Parathyroid adenoma (tissue), 2 donors: Measurements from ENCODE around the gene SUV39H1.
"Not testable (repeated sequence)": the region's sequence is repeated elsewhere in the genome, so short reads cannot be mapped to it uniquely, and the experiment has no call there.

Experiments
- H2AFZ ChIP-seq: fragments of 300-600 bp; sonication (generic); one replicate; pipeline ENCODE4 v1.7.0; 2017; ENCODE audit warnings: antibody characterized with exemption, mild to moderate bottlenecking
- H3K27ac ChIP-seq: fragments of 300-600 bp; sonication (generic); one replicate; pipeline ENCODE4 v1.7.0; 2017
- H3K27me3 ChIP-seq: fragments of 300-600 bp; sonication (generic); one replicate; pipeline ENCODE4 v1.7.0; 2017; ENCODE audit warnings: low read length; ENCODE audit not compliant: control insufficient read depth, insufficient read depth
- H3K36me3 ChIP-seq: fragments of 300-600 bp; sonication (generic); one replicate; pipeline ENCODE4 v1.7.0; 2017; ENCODE audit warnings: low read length; ENCODE audit not compliant: control insufficient read depth, insufficient read depth
- H3K4me1 ChIP-seq: fragments of 300-600 bp; sonication (generic); one replicate; pipeline ENCODE4 v1.7.0; 2017; ENCODE audit warnings: control low read depth
- H3K4me2 ChIP-seq: fragments of 300-600 bp; sonication (generic); one replicate; pipeline ENCODE4 v1.7.0; 2017; ENCODE audit warnings: low read length
- H3K4me3 ChIP-seq: fragments of 300-600 bp; sonication (generic); one replicate; pipeline ENCODE4 v1.7.0; 2017; ENCODE audit warnings: low read depth, low read length
- H3K79me2 ChIP-seq: fragments of 300-600 bp; sonication (generic); one replicate; pipeline ENCODE4 v1.7.0; 2017; ENCODE audit warnings: control low read depth
- H3K9ac ChIP-seq: fragments of 300-600 bp; sonication (generic); one replicate; pipeline ENCODE4 v1.7.0; 2017; ENCODE audit warnings: mild to moderate bottlenecking
- H3K9me3 ChIP-seq: fragments of 300-600 bp; sonication (generic); one replicate; pipeline ENCODE4 v1.7.0; 2017; ENCODE audit warnings: low read length; ENCODE audit not compliant: control insufficient read depth
- TF ChIP-seq, protein P1 (sequence below): fragments of 300-600 bp; sonication (generic); IDR thresholded peaks from one replicate; pipeline ENCODE4 v1.7.0; 2017; ENCODE audit warnings: antibody characterized with exemption, mild to moderate bottlenecking
- donor health status: primary hyperparathyroidism.

SUV39H1 gene

GRCh38 chrX:48681539-48682183, 14.9 kb upstream of the SUV39H1 start:
- Histone ChIP-seq H3K79me2 (no peaks in the 10 kb centered on the region), H3K4me2 (no peak overlapping the region), H3K27me3 (no peaks in the 10 kb centered on the region), H2AFZ (no peak overlapping the region), H3K9me3 (no peaks in the 10 kb centered on the region), H3K4me1 (peaks cover 8% of the 10 kb centered on the region), H3K4me3 (no peak overlapping the region), H3K27ac (no peak overlapping the region), H3K9ac (no peak overlapping the region), H3K36me3 (no peaks in the 10 kb centered on the region)
- TF ChIP-seq, protein P1, sequence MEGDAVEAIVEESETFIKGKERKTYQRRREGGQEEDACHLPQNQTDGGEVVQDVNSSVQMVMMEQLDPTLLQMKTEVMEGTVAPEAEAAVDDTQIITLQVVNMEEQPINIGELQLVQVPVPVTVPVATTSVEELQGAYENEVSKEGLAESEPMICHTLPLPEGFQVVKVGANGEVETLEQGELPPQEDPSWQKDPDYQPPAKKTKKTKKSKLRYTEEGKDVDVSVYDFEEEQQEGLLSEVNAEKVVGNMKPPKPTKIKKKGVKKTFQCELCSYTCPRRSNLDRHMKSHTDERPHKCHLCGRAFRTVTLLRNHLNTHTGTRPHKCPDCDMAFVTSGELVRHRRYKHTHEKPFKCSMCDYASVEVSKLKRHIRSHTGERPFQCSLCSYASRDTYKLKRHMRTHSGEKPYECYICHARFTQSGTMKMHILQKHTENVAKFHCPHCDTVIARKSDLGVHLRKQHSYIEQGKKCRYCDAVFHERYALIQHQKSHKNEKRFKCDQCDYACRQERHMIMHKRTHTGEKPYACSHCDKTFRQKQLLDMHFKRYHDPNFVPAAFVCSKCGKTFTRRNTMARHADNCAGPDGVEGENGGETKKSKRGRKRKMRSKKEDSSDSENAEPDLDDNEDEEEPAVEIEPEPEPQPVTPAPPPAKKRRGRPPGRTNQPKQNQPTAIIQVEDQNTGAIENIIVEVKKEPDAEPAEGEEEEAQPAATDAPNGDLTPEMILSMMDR, result no peak

DNA sequence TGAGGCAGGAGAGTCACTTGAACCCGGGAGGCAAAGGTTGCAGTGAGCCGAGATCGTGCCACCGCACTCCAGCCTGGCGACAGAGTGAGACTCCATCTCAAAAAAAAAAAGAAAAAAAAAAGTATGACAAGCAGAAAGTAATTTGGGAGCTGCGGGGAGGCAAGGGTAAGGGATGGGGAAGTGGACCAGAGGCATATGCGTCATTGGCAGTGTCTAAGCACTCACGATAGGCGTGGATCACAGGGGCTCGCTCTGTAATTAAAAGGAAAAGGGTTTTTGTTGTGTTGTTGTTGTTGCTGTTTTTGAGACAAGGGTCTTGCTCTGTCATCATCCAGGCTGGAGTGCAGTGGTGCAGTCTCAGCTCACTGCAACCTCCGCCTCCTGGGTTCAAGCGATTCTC, 13.7 kb upstream of the SUV39H1 start:
- not testable (repeated sequence) for H3K79me2 ChIP-seq, H3K4me1 ChIP-seq, H3K4me3 ChIP-seq, H3K9me3 ChIP-seq, H3K27me3 ChIP-seq, H3K9ac ChIP-seq, H3K36me3 ChIP-seq, H2AFZ ChIP-seq, H3K4me2 ChIP-seq
- peak overlapping the region; percentile 15 for H3K27ac ChIP-seq

DNA sequence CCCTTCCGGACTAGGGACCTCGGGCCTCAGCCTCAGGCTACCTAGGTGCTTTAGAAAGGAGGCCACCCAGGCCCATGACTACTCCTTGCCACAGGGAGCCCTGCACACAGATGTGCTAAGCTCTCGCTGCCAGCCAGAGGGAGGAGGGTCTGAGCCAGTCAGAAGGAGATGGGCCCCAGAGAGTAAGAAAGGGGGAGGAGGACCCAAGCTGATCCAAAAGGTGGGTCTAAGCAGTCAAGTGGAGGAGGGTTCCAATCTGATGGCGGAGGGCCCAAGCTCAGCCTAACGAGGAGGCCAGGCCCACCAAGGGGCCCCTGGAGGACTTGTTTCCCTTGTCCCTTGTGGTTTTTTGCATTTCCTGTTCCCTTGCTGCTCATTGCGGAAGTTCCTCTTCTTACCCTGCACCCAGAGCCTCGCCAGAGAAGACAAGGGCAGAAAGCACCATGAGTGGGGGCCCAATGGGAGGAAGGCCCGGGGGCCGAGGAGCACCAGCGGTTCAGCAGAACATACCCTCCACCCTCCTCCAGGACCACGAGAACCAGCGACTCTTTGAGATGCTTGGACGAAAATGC, 13.0 kb upstream of the SUV39H1 start, which contains the start of gene WAS:
Gene WAS (plus strand): TSS at position 389 of the 572 bp plus-strand sequence. CDS start 55 bp downstream, at position 444.
- TF ChIP-seq, protein P1, result no peak
- H3K4me3 ChIP-seq, result no peak within 1 kb of the TSS
- no peaks in the 10 kb centered on the region for H3K27me3 ChIP-seq
- no peaks in the 10 kb centered on the region for H3K36me3 ChIP-seq
- H3K27ac ChIP-seq, result peak within 1 kb of the TSS; percentile 15
- no peaks in the 10 kb centered on the region for H3K79me2 ChIP-seq
- H3K9me3 ChIP-seq, result no peaks in the 10 kb centered on the region
- H2AFZ ChIP-seq, result no peak within 1 kb of the TSS
- H3K4me2 ChIP-seq, result no peak within 1 kb of the TSS
- H3K4me1 ChIP-seq, result peaks cover 3% of the 10 kb centered on the region
- no peak within 1 kb of the TSS for H3K9ac ChIP-seq

DNA sequence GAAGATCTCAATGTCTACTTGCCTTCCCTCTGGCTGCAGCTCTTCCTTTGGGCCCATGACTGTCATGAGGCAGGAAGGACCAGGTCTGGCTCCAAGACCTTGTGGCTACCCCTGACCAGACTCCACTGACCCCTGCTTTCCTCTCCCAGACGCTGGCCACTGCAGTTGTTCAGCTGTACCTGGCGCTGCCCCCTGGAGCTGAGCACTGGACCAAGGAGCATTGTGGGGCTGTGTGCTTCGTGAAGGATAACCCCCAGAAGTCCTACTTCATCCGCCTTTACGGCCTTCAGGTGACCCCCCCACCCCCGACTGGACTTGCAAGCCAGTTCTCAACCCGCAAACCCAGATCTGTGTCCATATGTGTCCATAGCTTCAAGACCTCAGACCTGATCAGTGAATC, 12.4 kb upstream of the SUV39H1 start:
- peaks cover 3% of the 10 kb centered on the region for H3K4me1 ChIP-seq
- H3K27me3 ChIP-seq, result no peaks in the 10 kb centered on the region
- H3K4me3 ChIP-seq, result no peak overlapping the region
- no peaks in the 10 kb centered on the region for H3K79me2 ChIP-seq
- H3K27ac ChIP-seq, result no peak overlapping the region
- no peaks in the 10 kb centered on the region for H3K9me3 ChIP-seq
- H2AFZ ChIP-seq, result no peak overlapping the region
- TF ChIP-seq, protein P1, result no peak
- H3K4me2 ChIP-seq, result no peak overlapping the region
- no peaks in the 10 kb centered on the region for H3K36me3 ChIP-seq
- H3K9ac ChIP-seq, result no peak overlapping the region

DNA sequence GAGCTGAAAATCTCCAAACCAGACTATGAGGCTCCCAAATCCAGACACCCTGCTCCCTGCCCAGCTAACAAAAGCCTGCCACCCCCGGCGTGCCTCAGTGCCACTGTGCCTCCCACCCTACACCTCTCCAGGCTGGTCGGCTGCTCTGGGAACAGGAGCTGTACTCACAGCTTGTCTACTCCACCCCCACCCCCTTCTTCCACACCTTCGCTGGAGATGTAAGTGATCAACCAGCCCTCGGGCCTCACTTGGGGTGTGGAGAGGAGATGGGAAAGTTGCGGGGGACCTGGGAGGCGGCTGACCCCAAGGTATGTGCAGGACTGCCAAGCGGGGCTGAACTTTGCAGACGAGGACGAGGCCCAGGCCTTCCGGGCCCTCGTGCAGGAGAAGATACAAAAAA, 11.1 kb upstream of the SUV39H1 start:
- TF ChIP-seq, protein P1, result no peak
- no peaks in the 10 kb centered on the region for H3K27me3 ChIP-seq
- H3K4me2 ChIP-seq, result no peak overlapping the region
- H3K79me2 ChIP-seq, result no peaks in the 10 kb centered on the region
- H3K4me3 ChIP-seq, result no peak overlapping the region
- no peak overlapping the region for H3K9ac ChIP-seq
- H3K36me3 ChIP-seq, result no peaks in the 10 kb centered on the region
- H3K4me1 ChIP-seq, result no peaks in the 10 kb centered on the region
- no peak overlapping the region for H3K27ac ChIP-seq
- no peaks in the 10 kb centered on the region for H3K9me3 ChIP-seq
- no peak overlapping the region for H2AFZ ChIP-seq
